K562 treated with DMSO at 1 percent for 12 hours (cell line): Measurements from ENCODE around the gene UBE2S. TPM values are rescaled to one million over a fixed set of nuclear protein-coding genes. Genes with fewer than 3 reads are reported as not detected.

Source experiments
- total RNA-seq: library from RNA; unstranded; fragments of 300-600 nt; gene quantifications from 2 replicates; pipeline ENCODE4 v1.2.3, GENCODE V29; 2022; ENCODE audit not compliant: insufficient read depth

Gene UBE2S
- total RNA-seq, result 348 and 598 TPM in 2 replicates

DNA sequence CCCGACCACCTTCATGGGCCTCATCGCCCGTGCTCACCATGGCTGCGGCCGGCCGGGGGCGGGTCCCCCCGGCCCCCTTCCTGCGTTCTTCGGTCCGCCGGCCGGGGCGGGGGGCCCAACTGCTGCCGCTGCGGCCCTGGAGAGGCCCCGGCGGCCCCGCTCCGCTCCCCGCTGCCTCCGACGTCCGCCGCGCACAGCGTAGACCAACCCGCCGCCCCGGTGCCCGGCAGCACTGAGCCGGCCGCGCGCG, at the start of gene UBE2S:
Gene UBE2S, minus strand, starts transcription at position 239 of the 250 bp plus-strand sequence. Its CDS starts 199 bp downstream, at position 40.

GRCh38 chr19:55443045-55443823, 35.6 kb upstream of the UBE2S start, which contains the start of gene SHISA7:
TSS of gene SHISA7 (minus strand) at chr19:55443300. CDS start at chr19:55442863, 437 bp downstream.

GRCh38 chr19:55385724-55386492, 21.7 kb downstream of the UBE2S start, which contains the start of gene RPL28:
TSS of gene RPL28 (plus strand) at chr19:55385932. CDS start at chr19:55386358, 426 bp downstream.

DNA sequence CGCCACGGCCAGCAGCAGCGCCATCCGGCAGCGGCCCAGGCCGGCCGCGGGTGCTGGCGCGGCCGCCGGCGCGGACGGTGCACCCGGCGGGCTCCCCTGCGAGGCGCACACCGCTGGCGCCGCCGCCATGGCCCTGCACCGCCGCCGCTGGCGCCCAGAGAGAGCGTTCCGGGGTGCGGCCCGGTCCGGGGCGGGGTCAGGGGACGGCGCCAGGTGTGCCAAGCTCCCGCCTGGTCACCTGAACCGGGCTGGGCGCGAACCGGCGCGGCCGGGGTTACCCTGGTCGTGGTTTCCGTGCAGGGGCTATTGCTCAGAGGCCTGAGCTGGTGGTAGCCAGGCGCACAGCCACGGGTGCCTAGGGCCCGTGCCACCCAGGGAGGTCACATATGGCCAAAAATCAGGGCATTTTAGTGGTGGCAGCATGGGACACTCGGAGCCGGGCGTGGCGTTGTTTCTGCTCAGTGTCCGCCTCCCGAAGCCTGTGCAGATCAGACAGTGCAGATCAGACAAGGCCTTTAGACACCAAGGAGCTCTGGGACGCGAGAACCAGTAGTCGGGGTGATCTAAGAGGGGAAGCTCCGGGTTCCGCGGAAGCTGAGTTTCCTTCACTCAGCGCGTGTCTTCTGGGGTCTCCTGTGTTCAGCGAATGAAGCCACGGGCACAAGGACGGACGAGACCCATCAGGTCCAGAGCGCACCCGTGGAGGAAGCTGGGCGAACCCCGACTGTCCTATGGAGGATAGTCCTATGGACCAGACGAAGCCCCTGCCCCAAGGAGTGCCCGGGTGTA, 23.3 kb downstream of the UBE2S start, which contains the start of gene TMEM238:
Gene TMEM238, minus strand, starts transcription at position 162 of the 789 bp plus-strand sequence. Its CDS starts 33 bp downstream, at position 129.

GRCh38 chr19:55376241-55376933, 31.2 kb downstream of the UBE2S start, which contains the start of gene TMEM190:
TSS of gene TMEM190 (plus strand) at chr19:55376826. CDS start at chr19:55376854, 28 bp downstream.

GRCh38 chr19:55370305-55370988, 37.1 kb downstream of the UBE2S start, which contains the start of gene IL11:
TSS of gene IL11 (minus strand) at chr19:55370463. CDS start at chr19:55370310, 153 bp downstream.

GRCh38 chr19:55362990-55363716, 44.4 kb downstream of the UBE2S start, which contains the start of gene GARIN5B:
TSS of gene GARIN5B (minus strand) at chr19:55363260. CDS start at chr19:55363066, 194 bp downstream.

DNA sequence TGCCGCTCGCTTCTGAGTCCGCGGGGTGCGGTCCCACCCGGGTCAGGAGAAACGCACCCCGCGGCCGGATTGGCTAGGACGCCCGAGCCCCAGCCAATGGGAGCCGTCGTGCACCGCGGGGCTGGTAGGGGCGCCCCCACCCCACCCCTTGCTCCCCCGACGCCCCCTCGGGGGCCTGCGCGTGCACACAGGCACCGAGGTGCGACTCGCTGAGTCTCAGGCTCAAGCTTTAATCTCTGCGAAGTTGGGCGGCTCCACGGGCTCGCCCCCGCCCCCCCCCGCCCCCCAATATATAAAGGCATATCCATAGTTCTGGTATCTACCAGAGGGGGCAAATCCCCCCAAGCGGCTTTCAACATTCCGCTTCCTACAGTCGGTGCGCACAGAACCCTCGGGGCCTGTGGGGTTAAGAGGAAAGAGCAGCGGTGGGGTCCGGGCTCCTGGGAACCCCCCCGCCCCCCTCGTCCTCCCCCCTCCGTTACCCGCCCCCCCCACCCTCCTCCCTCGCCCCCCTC, 52.8 kb downstream of the UBE2S start, which contains the start of gene COX6B2:
Gene COX6B2, minus strand, starts transcription at position 22 of the 515 bp plus-strand sequence. CDS start 198 bp downstream, outside the sequence.

Other genes starting within 250 kb of the UBE2S start
- 10.1 and 13.7 TPM in 2 replicates for gene DNAAF3, start 241.2 kb downstream of the UBE2S start, total RNA-seq
- gene SYT5, start 227.5 kb downstream of the UBE2S start, total RNA-seq, result 1.7 and 2.5 TPM in 2 replicates
- 21.5 and 35.6 TPM in 2 replicates for gene PTPRH, start 198.3 kb downstream of the UBE2S start, total RNA-seq
- 11.5 and 15.2 TPM in 2 replicates for gene TMEM86B, start 179.0 kb downstream of the UBE2S start, total RNA-seq
- 46.2 and 90.6 TPM in 2 replicates for gene PPP6R1, start 148.8 kb downstream of the UBE2S start, total RNA-seq
- gene HSPBP1, start 127.7 kb downstream of the UBE2S start, total RNA-seq, result 58.4 and 81.1 TPM in 2 replicates
- 4.5 and 10.7 TPM in 2 replicates for gene BRSK1, start 123.8 kb downstream of the UBE2S start, total RNA-seq
- gene TMEM150B, start 82.4 kb downstream of the UBE2S start, total RNA-seq, result 2.9 and 5.4 TPM in 2 replicates
- gene KMT5C, start 67.9 kb downstream of the UBE2S start, total RNA-seq, result 51.9 and 64.6 TPM in 2 replicates
- 0.33 and 0.78 TPM in 2 replicates for gene COX6B2, start 53.1 kb downstream of the UBE2S start, total RNA-seq
- gene GARIN5B, start 44.5 kb downstream of the UBE2S start, total RNA-seq, result not detected in 2 replicates
- gene IL11, start 37.3 kb downstream of the UBE2S start, total RNA-seq, result not detected in 2 replicates
- gene TMEM190, start 31.0 kb downstream of the UBE2S start, total RNA-seq, result not detected in 2 replicates
- 13.7 and 15.5 TPM in 2 replicates for gene TMEM238, start 23.5 kb downstream of the UBE2S start, total RNA-seq
- 3,491 and 4,700 TPM in 2 replicates for gene RPL28, start 21.9 kb downstream of the UBE2S start, total RNA-seq
- 0.17 TPM in 1 of 2 replicates, not detected in the other for gene SHISA7, start 35.5 kb upstream of the UBE2S start, total RNA-seq
- gene ISOC2, start 53.9 kb upstream of the UBE2S start, total RNA-seq, result 50.7 and 69.5 TPM in 2 replicates
- not detected in 2 replicates for gene C19orf85, start 57.0 kb upstream of the UBE2S start, total RNA-seq
- gene ZNF628, start 68.8 kb upstream of the UBE2S start, total RNA-seq, result 6.1 and 15.4 TPM in 2 replicates
- gene NAT14, start 77.4 kb upstream of the UBE2S start, total RNA-seq, result 25.8 and 60.9 TPM in 2 replicates
- 0.16 and 0.73 TPM in 2 replicates for gene SSC5D, start 80.6 kb upstream of the UBE2S start, total RNA-seq
- not detected in 2 replicates for gene SBK2, start 129.3 kb upstream of the UBE2S start, total RNA-seq
- gene SBK3, start 137.8 kb upstream of the UBE2S start, total RNA-seq, result not detected in 2 replicates
- gene ZNF579, start 173.1 kb upstream of the UBE2S start, total RNA-seq, result 10.3 and 10.8 TPM in 2 replicates
- gene FIZ1, start 191.7 kb upstream of the UBE2S start, total RNA-seq, result 9.3 and 21.2 TPM in 2 replicates
- gene ZNF524, start 192.5 kb upstream of the UBE2S start, total RNA-seq, result 35.5 and 41.6 TPM in 2 replicates
- gene ZNF865, start 197.9 kb upstream of the UBE2S start, total RNA-seq, result 21.0 and 34.2 TPM in 2 replicates
- gene ZNF784, start 216.8 kb upstream of the UBE2S start, total RNA-seq, result 7.7 and 8.9 TPM in 2 replicates
- 39.0 and 52.0 TPM in 2 replicates for gene ZNF580, start 233.2 kb upstream of the UBE2S start, total RNA-seq
- gene ZNF581, start 235.9 kb upstream of the UBE2S start, total RNA-seq, result 52.7 and 54.9 TPM in 2 replicates
- 30.6 and 33.3 TPM in 2 replicates for gene CCDC106, start 240.4 kb upstream of the UBE2S start, total RNA-seq
- gene U2AF2, start 247.2 kb upstream of the UBE2S start, total RNA-seq, result 112 and 145 TPM in 2 replicates